HG03066 (cell line): ENCODE measurements around the gene HEBP2.
"Not testable (repeated sequence)": the region's sequence is repeated elsewhere in the genome, so short reads cannot be mapped to it uniquely, and the experiment has no call there.

ENCODE experiments used
- ATAC-seq: cut with Tn5 transposase; IDR thresholded peaks from one replicate; pipeline ENCODE4 v1.9.1; 2021; ENCODE audit warnings: low read depth; ENCODE audit not compliant: unreplicated experiment

HEBP2 gene, protein sequence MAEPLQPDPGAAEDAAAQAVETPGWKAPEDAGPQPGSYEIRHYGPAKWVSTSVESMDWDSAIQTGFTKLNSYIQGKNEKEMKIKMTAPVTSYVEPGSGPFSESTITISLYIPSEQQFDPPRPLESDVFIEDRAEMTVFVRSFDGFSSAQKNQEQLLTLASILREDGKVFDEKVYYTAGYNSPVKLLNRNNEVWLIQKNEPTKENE

DNA sequence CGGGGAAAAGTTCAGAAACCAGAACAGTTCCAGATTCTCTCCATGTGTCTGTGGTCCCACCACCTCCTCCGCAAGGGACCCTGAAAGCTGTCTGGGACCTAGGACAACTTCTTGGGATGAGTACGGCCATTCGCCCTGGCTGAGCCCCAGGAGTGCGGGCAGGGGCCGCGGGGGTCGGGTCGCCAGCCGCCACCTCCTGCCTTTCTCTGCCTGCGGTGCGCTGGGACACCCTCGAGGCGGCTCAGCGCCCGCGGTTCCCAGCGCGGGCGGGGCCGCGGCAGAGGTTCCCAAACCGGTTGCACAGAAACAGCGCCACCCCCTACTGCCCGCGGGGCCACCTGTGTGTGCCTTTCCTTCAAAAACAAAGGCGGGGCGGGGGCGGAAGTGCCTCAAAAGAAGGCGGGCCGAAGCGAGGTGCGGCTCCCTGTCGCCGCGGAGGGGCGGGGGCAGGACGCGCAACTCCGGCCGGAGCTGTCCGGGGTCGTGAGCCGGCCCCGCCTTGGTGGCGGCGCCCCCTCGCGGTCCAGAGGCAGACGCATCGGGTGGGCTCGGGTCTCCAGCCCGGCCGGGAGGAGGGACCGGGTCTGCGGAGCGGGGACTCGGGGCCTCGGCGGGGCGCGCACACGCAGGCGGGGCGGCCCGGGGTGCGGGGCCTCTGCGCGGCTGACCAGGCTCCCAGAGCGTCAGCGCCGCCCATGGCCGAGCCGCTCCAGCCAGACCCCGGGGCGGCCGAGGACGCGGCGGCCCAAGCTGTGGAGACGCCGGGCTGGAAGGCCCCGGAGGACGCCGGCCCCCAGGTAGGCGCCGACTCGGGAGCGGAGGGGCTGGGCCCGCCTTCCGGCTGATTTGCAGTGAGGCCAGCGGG lies at the start of gene HEBP2:
HEBP2 (plus strand) TSS at position 423 of the 865 bp plus-strand sequence; CDS start at position 696, 273 bp downstream.
- peak; percentile 92 for ATAC-seq

DNA sequence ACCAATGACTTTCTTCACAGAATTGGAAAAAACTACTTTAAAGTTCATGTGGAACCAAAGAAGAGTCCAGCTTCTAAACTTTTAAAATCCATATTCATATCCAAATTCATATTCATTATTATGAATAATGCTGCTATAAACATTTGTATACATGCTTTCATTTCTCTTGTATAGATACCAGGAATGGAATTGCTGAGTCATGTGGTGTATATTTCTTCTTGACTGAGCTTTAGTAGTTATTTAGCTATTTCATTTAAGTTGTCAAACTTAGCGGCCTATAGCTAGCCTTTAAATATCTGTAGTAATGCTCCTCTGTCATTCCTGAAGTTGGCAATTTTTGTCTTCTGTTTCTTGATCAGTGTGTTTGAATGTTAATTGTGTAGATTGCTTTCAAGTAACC lies 46.1 kb upstream of the HEBP2 start:
- no peak for ATAC-seq

DNA sequence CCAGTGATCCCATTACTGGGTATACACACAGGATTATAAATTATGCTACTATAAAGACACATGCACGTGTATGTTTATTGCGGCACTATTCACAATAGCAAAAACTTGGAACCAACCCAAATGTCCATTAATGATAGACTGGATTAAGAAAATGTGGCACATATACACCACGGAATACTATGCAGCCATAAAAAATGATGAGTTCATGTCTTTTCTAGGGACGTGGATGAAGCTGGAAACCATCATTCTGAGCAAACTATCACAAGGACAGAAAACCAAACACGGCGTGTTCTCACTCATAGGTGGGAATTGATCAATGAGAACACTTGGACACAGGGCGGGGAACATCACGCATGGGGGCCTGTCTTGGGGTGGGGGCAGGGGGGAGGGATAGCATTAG lies 35.3 kb upstream of the HEBP2 start:
- ATAC-seq: not testable (repeated sequence)

DNA sequence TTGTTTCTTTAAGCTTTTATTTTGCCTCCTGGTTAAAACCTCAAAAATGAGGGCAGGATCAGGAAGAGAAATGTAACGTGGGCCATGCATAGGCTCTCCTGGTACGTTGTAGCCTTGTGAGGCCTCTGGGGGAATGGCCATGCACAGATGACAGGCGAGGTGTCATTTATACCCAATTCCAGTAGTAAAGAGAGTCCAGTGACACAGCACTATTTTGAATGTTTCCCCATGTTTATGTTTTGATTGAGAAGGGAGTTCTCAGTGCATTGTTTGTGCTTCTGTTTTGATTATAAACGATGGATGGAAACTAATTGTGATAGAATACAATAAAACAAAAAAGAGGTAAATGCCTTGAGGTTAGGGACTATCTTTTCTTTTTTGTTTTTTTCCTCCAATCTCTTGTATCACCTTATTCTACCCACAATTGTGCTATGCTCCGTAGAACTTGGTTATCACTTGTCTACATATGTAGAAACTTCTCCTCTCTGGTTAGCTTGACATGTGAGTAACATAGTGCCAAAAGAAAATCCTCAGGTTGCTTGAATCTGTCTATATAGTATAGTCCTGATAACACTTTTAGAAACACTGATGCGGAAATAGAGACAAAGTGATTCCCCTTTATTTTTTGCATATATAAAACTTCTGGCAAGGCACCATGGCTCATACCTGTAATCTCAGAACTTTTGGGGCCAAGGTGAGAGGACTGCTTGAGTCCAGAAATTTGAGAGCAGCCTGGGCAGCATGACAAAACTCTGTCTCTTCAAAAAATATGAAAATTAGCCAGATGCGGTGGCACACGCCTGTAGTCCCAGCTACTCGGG lies 33.2 kb upstream of the HEBP2 start:
- no peak for ATAC-seq

DNA sequence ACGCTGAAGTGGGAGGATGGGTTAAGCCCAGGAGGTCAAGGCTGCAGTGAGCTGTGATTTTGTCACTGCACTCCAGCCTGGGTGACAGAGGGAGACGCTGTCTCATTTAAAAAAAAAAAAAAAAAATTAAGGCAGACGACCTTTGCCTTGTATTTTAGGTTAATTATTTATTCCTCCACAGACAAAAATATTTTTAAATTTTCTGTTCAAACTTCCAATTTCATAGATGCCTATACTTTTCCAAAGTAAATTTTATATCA lies 32.6 kb upstream of the HEBP2 start:
- ATAC-seq: no peak

DNA sequence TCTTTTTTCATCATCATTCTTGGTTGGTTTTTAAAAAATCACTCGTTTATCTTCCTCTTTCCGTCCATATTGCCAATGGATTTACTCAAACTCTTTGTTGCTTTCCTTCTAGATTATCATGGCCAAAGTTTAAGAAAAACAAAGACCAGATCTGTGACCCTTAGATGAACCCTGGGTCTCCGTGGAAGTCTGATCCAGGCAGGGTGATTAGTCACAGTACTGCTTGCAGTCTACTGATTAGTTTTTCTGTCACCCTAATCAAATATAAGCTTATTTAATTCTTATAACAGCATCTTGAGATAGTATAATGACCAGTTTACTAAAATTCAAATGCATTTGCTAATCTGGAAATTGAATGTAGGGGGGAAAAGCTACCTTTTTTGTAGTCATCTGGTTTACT lies 32.3 kb upstream of the HEBP2 start:
- ATAC-seq: no peak

DNA sequence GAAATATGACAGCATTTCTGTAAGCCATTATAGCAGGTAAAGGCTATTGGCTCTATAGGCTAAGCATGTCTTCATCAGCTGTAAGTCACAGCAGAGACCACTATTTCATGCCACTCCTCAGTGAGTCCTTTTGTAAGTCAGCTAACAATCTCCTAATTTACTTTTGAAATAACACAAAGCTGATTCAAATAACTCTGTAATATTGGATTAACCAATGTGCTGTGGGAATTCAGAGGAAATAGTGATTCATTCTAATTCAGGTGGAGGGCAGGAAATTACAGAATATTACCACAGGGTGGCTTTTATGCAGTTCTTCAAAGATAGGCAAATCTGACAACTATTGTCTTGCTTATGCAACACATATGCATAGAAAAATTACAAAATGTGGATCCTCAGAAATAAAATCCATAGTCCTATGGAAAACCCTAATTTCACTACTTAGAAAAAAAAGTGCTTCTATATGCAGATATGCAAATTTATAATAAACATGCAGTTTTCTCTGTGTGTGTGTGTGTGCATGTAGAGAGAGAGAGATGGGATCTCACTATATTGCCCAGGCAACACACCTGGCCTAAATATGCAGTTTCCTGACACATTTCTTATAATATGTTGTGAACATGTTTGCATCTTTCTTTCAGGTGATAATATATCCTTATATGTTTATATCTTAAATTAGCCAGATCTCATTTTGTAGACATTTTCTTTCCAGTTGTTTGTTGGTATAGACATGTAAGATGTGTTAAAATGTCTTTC lies 31.1 kb upstream of the HEBP2 start:
- ATAC-seq: no peak

DNA sequence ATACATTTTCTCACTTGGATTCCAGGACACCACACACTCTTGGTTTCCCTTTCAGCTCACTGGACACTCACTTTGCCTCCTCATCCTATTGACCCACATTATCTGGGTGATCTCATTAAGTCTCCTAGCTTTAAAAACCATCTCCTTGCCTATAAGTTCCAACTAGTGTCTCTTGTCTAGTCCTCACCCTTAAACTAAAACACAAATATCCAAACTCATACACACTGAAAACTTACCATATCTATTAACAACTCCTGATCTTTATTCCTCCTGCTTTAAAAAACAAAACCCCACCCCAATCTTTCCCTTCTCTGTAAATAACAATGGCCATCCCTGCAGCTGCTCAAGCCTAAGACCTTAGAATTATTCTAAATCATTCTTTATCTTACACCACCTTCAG lies 29.8 kb upstream of the HEBP2 start:
- ATAC-seq: no peak

DNA sequence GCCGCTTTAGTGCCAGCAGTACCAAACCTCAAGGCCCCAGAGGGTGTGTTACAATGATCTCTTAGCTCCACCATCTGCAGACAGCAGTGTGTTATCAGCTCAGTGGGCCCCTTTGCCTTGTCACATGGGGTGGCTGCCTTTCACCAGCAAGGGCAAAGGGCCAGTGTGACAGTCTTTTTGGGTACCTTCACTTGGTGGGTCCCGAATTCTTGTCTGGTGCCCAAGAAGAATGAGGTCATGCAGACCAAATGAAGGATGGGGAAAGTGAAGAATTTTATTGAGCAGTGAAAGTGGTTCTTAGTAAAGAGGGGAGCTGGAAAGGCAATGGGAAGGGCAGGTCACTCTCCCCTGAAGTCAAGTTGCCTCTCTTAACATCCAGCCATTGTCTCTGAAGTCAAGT lies 29.2 kb upstream of the HEBP2 start:
- ATAC-seq: no peak

DNA sequence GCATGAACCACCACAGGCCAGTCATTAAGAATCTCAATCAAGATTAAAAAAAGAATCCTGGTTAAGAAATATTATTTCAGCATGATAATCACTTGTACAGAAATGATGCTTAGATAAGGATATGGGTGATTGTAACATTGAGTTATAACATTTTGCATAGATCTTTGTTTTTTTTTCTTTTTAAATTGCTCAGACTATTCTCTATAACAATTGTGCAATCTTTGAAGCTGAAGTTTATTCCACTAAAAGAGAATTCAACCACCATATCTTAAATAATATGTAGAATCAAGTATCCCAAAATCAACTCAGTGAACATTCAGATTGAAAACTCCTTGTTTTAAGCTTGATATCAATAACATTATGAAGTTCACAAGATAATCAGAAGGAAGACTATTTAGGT lies 27.0 kb upstream of the HEBP2 start:
- no peak for ATAC-seq

DNA sequence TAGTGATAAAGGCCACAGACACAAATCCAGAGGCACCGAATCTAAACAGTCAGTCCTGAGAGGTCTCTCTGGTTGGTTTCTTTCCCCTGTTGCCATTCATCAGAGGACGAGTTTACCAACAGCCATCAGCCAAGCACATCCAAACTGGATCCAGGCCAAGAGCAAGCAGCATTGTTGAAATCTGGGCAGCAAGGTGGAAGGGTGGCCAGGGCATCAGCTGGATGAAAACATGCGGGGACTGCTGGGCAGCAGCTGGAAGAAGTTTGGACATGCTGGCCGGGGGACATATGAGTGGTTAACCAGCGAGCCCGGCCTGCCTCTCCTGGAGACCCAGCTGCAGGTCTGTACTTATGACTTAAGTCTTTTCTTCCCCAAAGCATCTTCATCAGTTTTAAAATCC lies 26.2 kb upstream of the HEBP2 start, which contains the start of gene SMIM28:
SMIM28 (plus strand) TSS at position 62 of the 400 bp plus-strand sequence; CDS start at position 230, 168 bp downstream.
- no peak for ATAC-seq

DNA sequence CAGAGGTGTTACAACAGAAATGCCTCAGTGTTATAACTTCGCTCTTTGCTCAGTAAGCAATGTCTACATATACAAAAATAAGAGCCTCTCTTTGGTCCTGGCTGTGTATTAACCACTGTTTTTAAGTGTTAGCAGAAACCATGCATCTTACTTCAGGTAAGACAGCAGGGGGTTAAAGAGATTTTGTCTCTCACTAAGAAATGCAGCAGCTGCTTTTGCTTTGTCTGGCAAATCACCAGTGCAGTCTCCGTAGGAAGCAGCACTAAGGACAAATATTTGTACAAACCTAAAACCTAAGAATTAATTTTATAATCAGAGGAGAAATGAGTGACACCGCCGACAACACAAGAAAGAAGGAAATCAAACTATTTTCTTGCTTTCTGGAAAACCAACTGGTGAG lies 25.6 kb upstream of the HEBP2 start:
- ATAC-seq: no peak

DNA sequence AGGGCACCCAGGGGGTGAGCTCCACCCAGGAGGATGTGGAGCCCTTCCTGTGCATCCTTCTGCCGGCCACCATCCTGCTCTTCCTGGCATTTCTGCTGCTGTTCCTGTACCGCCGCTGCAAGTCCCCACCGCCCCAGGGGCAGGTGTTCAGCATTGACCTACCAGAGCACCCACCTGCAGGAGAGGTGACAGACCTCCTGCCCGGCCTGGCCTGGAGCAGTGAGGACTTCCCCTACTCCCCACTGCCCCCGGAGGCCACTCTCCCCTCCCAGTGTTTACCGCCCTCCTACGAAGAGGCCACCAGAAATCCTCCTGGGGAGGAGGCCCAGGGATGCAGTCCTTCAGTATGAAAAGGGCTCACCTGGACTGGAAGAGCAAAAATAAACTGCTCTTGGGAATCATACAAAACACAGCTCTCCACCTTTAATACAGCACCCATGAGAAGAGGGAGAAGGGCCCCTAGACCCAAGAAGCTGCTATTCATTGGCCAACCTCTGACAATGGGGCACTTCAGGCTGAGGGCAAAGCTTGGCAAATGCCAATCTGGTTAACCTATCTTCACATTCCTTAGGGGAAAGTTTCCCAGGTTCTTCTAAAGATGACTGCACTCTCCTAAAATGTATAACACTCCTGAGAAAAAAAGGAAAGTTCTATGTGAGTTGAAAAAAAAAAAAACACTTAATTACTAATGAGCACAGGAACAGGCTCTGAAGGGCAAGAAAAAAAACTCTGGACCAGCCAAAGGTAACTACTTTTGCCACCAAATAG lies 21.3 kb upstream of the HEBP2 start:
- no peak for ATAC-seq

DNA sequence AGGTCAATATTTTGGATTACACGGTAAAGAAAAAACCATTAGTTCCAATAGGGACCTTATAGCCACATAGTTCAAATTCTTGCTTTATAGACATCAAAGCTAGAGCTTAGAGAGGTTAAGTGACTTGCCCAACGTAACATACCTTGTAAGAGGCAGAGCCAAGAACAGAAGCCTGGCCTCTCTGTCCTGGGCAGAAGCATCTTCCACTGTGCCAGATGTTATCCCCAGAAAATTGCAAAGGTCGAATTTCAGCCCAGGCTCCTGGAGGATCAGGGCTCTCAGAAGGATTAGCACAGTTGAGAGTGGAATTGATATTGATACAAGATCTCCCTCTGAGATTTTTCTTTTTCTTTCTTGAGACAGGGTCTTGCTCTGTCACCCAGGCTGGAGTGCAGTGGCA lies 20.2 kb upstream of the HEBP2 start:
- ATAC-seq: no peak

DNA sequence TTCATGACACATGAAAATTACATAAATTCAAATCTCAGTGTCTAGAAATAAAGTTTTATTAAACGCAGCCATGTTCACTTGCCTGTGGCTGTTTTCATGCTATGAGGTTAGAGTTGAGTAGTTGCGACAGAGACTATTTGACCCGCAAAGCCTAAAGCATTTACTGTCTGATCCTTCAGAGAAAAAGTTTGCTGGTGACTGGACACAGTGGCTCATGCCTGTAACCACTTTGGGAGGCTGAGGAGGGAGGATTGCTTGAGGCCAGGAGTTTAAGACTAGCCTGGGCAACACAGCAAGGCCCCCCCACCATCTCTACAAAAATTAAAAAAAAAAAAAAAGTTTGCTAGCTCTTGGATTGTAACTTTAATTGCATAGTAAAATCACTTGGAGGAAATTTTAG lies 17.1 kb upstream of the HEBP2 start:
- ATAC-seq: no peak

DNA sequence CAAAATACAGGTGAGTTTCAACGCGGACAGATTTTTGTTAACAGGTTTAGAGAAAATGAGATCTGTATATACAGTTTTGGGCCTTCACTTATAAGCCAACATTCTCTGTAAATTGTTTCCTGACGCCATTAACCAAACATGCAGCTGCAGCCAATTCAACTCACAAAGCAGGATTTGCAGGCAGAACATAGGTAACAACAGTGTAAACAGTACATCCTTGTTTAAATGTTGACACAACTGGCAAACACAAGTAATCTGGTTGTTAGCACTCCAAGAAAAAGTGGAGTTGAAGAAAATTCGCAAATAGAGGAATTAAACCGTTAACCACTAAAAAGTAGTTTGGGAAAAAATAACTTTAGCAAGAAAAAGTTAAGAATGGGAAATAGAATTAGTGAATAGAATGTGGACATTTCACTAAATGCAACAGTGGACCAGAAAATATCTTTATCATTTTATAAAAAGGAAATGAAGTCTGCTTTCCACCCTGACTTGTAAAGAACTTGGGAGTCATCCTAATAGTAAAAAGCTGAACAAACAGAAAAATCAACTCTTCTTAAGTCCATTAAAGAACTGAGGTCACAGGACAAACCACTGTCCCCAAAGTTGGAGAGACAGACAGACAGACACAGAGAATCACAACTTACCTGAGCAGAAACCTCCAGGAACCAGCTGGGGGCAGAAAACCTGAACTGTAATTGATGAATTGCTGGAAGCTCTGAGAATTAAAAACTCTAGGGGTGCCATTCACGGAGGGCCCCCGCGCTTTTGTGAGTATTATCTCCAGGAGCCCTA lies 16.2 kb upstream of the HEBP2 start:
- ATAC-seq: no peak

DNA sequence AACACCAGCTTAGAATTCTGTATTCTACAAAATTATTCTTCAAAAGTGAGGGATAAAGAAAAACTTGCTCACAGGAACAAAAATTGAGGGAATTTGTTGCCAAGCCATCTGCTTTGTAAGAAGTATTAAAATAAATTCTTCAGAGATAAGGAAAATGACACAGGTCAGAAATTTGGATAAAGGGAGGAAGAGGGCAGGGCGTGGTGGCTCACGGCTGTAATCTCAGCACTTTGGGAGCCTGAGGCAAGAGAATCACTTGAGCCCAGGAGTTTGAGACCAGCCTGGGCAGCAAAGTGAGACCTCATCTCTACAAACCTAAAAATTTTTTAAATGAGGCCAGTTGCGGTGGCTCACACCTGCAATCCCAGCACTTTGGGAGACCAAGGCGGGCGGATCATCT lies 14.5 kb upstream of the HEBP2 start:
- no peak for ATAC-seq

DNA sequence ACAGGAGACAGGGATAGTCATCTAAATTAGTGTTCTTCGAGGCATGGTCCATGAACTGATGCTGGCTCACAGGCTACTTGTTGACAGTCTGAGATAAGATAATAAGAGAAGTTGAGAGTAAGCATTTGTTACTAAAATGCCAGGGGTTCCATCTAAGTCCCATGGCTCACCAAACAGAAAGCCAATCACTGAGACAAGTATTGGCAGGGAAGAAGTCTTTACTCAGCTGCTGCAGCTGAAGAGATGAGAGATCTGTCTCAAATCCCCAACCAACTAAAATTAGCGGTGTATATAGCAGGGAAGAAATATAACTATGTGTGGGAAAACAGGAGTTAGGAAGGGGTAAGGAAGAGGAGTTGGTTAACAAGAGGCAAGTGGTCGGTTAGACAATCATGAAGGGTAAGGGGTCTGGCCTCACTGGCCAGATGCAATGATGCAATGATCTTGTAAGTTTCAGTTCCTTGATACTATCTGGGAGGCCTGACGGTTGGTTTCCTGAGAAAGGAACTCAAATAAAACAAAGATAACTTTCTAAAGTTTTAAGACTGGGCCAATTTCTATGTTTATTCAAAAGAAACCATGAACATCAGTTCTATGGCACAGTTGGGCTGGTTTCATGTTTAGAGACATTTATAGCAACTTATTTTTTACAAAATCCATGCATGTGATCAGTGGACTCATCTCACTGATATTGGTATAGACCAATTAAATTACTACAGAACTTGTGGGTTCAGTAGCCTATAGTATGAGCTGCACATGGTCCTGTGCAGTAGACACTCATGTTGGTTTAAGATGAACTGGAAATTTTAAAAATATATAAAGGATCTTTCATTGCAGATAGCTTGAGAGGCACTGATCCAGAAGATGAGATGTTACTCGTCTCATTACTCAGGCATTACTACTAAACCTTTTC lies 9.9 kb upstream of the HEBP2 start:
- ATAC-seq: no peak
